ENCODE data around the gene IGF2BP3.

DNA sequence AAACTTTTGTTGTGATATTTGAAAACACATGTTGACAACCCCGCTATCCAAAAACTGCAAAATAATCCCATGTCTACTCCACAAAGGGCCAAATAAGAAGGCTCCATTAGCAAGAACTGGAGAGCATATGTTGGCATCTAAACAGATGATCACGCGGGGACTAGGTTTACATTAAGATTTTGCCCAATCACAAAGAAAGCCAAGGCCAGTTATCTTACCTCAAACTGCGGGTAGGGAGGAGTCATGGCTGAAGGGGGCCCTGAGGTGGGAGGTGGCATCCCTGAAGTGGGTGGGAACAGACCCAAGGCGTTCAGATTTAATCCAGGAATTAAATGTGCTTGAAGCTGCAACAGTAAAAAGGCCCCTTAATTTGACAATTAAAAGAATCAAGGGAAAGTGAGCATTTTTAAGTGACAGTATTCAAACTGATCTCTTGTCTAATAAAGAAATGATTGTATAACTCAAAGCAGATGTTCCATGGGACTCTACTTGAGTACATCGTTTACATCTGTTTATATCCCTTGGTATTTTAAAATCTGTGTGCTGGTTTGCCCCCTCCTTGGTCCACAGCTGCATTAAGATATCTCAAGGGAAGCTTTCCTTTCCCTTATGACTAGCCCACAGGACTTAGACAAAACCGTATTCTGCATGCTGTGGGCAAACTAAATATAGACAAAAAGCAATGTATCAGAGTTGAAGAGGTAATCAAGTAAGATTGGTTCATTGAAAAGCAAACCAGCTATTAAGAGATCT lies 128.3 kb downstream of the IGF2BP3 start:
- no peak for TF ChIP-seq SUZ12 (IDR thresholded peaks at IDR 0.05; ENCODE audit: extremely low read depth, insufficient read depth, insufficient read length)
- no peak for TF ChIP-seq YY1 (IDR thresholded peaks at IDR 0.05; ENCODE audit: insufficient read depth, insufficient read length)

Data from NT2/D1 (cell line).